Body of pancreas (tissue), 4 donors: Measurements from ENCODE around the gene SLC4A9. TPM values are rescaled to one million over a fixed set of nuclear protein-coding genes. Genes with fewer than 3 reads are reported as not detected.

Experiments
- ATAC-seq: fragments of 150-250 bp; one replicate; pipeline ENCODE4 v1.9.1; 2016
- DNase-seq, 4 donors: peaks; one replicate each; pipeline ENCODE4 v3.0.0-alpha.2; 2019
- H3K27ac ChIP-seq, 4 donors: fragments of 200-600 bp; sonication (generic); 1 replicate in 3 of 4; 2 replicates in 1 of 4; pipeline versions ENCODE4 v1.5.1 to v1.6.1; 2016 to 2019; ENCODE audit warnings: mild to moderate bottlenecking in 1 of 4, mixed read lengths in 1 of 4, moderate library complexity in 1 of 4
- H3K27me3 ChIP-seq, 2 donors: fragments of 200-600 bp; sonication (generic); one replicate each; pipeline ENCODE4 v1.6.0; 2016; ENCODE audit warnings: mild to moderate bottlenecking in 1 of 2
- H3K36me3 ChIP-seq, 2 donors: fragments of 200-600 bp; sonication (generic); replicated peaks in 1 of 2; 2 replicates each; pipeline ENCODE4 v1.5.1; 2016; ENCODE audit warnings: low read depth in 2 of 2; ENCODE audit not compliant: insufficient read depth in 1 of 2
- H3K4me1 ChIP-seq: fragments of 200-600 bp; sonication (generic); one replicate; pipeline ENCODE4 v1.6.0; 2016
- H3K4me3 ChIP-seq, 2 donors: fragments of 200-600 bp; sonication (generic); 1 replicate in 1 of 2; 2 replicates in 1 of 2; pipeline ENCODE4 v1.5.1; 2016 to 2019
- H3K9me3 ChIP-seq, 3 donors: fragments of 200-600 bp; sonication (generic); 1 replicate in 2 of 3; 2 replicates in 1 of 3; pipeline ENCODE4 v1.5.1; 2016
- POLR2A ChIP-seq, 3 donors: fragments of 450-650 bp; IDR thresholded peaks; one replicate each; pipeline ENCODE4 v1.6.1; 2016; ENCODE audit warnings: antibody characterized with exemption in 3 of 3, mild to moderate bottlenecking in 2 of 3
- WGBS, 2 donors: methylation state at CpG; one replicate each; pipeline ENCODE4 v1.1.5; 2017; 5-methylcytosine and 5-hydroxymethylcytosine counted together
- intact Hi-C: fragments of 100-400 bp; cut with DNase I; formaldehyde crosslinking; loops from one replicate; pipeline ENCODE4 v1.15.1; 2023
- total RNA-seq, 2 donors: library from RNA; depleted of rRNA; stranded (reverse); fragments of >200 nt; gene quantifications; one replicate each; pipeline ENCODE4 v1.1.0, GENCODE V29; 2016
- TF ChIP-seq, protein P1 (sequence below), 7 experiments: fragments of 450-650 bp in 4 of 7; fragments of 200-600 bp in 3 of 7; sonication (generic) in 3 of 7; IDR thresholded peaks; one replicate each; pipeline ENCODE4 v1.5.1; 2016 to 2019; ENCODE audit warnings: antibody characterized with exemption in 7 of 7

SLC4A9 gene
- total RNA-seq, 2 donors from 2014 or later: not detected

DNA sequence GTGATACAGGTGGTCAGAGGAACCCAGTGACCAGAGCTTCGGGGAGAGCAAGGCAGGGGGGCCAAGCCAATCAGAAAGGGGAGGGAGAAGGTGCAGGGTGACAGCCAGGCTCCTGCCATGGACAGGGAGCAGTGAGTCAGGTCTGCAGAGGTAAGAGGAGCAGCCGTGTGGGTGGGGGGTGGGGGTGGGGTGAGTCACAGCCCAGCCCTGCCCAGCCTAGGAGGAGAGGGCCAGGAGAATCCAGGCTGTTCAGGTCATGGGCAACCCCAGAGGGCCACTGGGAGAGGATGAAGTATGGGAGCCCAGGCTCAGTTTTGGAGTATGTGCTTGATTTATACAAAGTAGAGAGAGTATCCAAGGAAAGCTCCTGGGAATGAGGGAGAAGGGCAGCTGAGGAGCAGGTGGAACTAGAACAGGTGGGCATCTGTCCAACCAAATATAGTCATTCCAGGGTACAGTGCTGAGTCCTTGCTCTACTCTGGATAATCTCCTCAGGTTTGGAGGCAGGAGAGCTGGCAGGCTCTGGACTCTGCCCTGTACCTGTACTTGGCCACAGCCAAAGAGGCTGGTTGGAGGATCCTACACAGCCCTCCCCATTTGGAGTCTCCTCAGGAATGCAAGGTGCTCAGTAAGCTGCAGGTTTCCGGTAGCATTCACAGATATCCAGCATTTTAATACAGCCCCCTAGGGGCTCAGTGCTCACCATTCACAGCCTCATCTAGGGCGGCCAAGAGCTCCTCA lies 15.1 kb upstream of the SLC4A9 start:
- ATAC-seq (no peak), DNase-seq (peak in 3 of 4 donors; percentile 22 to 58 (median 40))
- peaks cover 24% of the 10 kb centered on the region for H3K4me1 ChIP-seq
- intact Hi-C loops: no loop called here
- H3K4me3 ChIP-seq: no peak overlapping the region
- no peaks in the 10 kb centered on the region for H3K36me3 ChIP-seq
- TF ChIP-seq, protein P1, sequence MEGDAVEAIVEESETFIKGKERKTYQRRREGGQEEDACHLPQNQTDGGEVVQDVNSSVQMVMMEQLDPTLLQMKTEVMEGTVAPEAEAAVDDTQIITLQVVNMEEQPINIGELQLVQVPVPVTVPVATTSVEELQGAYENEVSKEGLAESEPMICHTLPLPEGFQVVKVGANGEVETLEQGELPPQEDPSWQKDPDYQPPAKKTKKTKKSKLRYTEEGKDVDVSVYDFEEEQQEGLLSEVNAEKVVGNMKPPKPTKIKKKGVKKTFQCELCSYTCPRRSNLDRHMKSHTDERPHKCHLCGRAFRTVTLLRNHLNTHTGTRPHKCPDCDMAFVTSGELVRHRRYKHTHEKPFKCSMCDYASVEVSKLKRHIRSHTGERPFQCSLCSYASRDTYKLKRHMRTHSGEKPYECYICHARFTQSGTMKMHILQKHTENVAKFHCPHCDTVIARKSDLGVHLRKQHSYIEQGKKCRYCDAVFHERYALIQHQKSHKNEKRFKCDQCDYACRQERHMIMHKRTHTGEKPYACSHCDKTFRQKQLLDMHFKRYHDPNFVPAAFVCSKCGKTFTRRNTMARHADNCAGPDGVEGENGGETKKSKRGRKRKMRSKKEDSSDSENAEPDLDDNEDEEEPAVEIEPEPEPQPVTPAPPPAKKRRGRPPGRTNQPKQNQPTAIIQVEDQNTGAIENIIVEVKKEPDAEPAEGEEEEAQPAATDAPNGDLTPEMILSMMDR (IDR thresholded peaks at IDR 0.05): no peak
- no peak for TF ChIP-seq POLR2A (IDR thresholded peaks at IDR 0.05)
- no peaks in the 10 kb centered on the region for H3K27me3 ChIP-seq
- WGBS, 2 donors: 44 to 51% methylated on average over 3 to 4 of the region's 4 CpGs
- no peaks in the 10 kb centered on the region for H3K9me3 ChIP-seq
- peak overlapping the region in 3 of 4 donors; percentile 19 to 87 (median 28) for H3K27ac ChIP-seq

DNA sequence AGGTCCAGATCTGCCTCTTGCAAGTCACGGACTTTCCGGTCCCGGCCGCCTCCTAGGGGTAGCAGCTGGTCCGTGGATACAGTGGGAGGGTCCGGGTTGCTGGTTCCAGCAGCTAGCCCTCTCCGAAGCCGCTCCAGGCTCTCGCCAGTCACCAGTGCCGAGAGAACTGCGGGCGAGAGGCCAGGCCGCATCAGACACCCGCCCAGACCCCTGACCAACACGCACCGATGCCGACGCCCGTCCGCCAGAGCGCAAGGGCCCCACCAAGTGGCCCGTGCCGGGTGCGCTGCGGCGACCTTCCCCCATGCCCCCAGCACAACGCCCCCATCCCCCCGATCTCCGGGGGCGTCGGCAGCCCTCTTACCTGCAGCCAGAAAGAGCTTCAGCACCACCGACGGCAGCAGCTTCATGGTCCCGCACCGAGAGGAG lies 14.1 kb upstream of the SLC4A9 start:
- peak; percentile 57 for ATAC-seq
- H3K27ac ChIP-seq: peak overlapping the region; percentile 42 to 87 (median 82)
- intact Hi-C loops: no loop called here

DNA sequence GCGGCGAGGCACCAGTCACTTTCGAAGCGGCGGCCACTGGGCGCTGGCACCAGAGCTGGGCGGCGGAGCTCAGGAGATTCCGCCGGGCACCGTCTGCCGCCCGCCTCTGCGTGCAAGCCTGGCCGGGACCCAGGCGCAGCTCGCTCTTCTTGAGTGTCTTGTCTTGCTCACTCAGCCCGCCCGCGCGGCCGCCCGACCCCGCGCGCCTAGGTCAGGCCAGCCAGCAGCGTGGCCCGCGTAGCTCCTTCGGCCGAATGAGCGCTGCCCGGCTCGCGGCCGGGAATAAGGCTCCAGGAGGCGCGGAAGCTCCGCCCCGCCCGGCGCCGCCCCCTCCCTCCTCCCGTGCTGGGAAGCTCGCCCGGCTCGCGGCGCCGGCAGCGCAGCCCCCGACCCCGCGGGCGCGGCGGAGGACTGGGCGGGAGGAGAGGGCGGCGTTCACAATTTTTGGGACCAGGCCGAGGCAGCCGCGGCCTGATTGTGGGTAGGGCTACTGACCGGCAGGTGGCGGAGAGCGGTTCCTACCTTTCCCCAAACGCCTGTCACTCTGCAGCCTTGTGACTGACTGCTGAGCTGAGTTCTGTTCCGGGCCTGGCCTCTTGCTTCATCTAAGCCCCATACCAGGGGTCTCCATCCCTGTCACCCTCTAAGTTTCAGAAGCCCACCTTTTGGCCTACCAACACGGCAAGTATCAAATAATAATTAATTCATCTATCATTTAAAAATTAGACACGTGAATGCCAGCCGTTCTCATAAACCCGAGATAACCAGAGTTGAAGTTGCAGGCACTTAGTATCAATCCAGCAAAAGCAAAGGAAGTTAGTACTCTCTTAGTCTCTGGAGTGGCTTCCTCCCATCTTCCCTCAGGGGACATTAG lies 13.4 kb upstream of the SLC4A9 start, which contains the start of gene HBEGF:
TSS of gene HBEGF (minus strand) at position 256 of the 874 bp plus-strand sequence. CDS start 275 bp downstream, outside the sequence.
- TF ChIP-seq, protein P1 (IDR thresholded peaks at IDR 0.05): peak; percentile 43 to 86 (median 74)
- peak; percentile 91 to 93 (median 91) for TF ChIP-seq POLR2A (IDR thresholded peaks at IDR 0.05)
- H3K9me3 ChIP-seq: no peaks in the 10 kb centered on the region
- 1 to 2% methylated on average over 5 to 42 of the region's 72 CpGs for WGBS, 2 donors
- H3K4me3 ChIP-seq: peak within 1 kb of the TSS; percentile 40 to 50
- ATAC-seq (peak; percentile 94), DNase-seq (peak; percentile 88 to 92 (median 90))
- no peaks in the 10 kb centered on the region for H3K27me3 ChIP-seq
- peaks cover 24% of the 10 kb centered on the region for H3K4me1 ChIP-seq
- no peaks in the 10 kb centered on the region for H3K36me3 ChIP-seq
- intact Hi-C loops: no loop called here
- peak within 1 kb of the TSS; percentile 42 to 87 (median 82) for H3K27ac ChIP-seq

More for the DNA sequence above, 14.1 kb upstream of the SLC4A9 start:
- no peaks in the 10 kb centered on the region for H3K27me3 ChIP-seq
- peak overlapping the region; percentile 40 to 50 for H3K4me3 ChIP-seq
- no peaks in the 10 kb centered on the region for H3K36me3 ChIP-seq
- H3K9me3 ChIP-seq: no peaks in the 10 kb centered on the region
- DNase-seq: peak; percentile 54 to 71 (median 68)
- TF ChIP-seq POLR2A (IDR thresholded peaks at IDR 0.05): no peak
- TF ChIP-seq, protein P1 (IDR thresholded peaks at IDR 0.05): peak in 5 of 7 experiments; percentile 9 to 36 (median 24)
- 7% methylated on average over 31 of the region's 35 CpGs; no CpG with 5 or more reads in 1 of the 2 donors for WGBS, 2 donors
- peaks cover 24% of the 10 kb centered on the region for H3K4me1 ChIP-seq

DNA sequence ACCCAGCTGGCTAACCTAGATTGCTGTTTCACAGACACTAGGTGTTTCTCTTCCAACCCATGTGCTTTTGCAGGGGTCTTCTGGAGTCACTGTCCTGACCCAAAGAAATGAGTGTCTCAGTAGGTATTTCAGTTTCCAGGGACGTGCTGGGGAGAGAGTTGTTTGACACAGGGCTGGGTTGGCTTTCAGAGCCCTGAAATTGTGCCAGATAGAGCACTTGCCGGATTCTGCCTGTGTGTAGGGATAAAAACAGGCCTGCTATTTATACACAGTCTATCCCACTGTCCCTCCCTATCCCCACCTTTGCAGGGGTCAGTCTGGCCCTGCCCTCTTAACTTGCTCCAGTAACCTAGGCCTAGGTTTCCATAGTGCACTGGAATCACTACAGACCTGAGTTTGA lies 12.6 kb upstream of the SLC4A9 start:
- H3K27me3 ChIP-seq: no peaks in the 10 kb centered on the region
- ATAC-seq (no peak), DNase-seq (no peak)
- TF ChIP-seq, protein P1 (IDR thresholded peaks at IDR 0.05): no peak
- no peak for TF ChIP-seq POLR2A (IDR thresholded peaks at IDR 0.05)
- no peaks in the 10 kb centered on the region for H3K36me3 ChIP-seq
- H3K4me1 ChIP-seq: peaks cover 24% of the 10 kb centered on the region
- intact Hi-C loops: no loop called here
- 21 to 38% methylated on average over 2 of the region's 2 CpGs for WGBS, 2 donors
- H3K4me3 ChIP-seq: no peak overlapping the region
- H3K9me3 ChIP-seq: no peaks in the 10 kb centered on the region
- peak overlapping the region in 3 of 4 donors; percentile 81 to 87 (median 83) for H3K27ac ChIP-seq
